Thoracic aorta (tissue), 2 donors: ENCODE data around the gene FN3K. TPM values are rescaled to one million over a fixed set of nuclear protein-coding genes. Genes with fewer than 3 reads are reported as not detected.

Experiments
- ATAC-seq: fragments of 150-250 bp; one replicate; pipeline ENCODE4 v1.8.0; 2017; ENCODE audit warnings: low read depth; ENCODE audit not compliant: insufficient number of reproducible peaks, low FRiP score
- DNase-seq: peaks from one replicate; pipeline ENCODE4 v3.0.0-alpha.2; 2020; ENCODE audit warnings: low spot score
- H3K27ac ChIP-seq, 2 donors: fragments of 200-600 bp; sonication (generic); 1 replicate in 1 of 2; 2 replicates in 1 of 2; pipeline ENCODE4 v1.5.1; 2016; ENCODE audit warnings: mild to moderate bottlenecking in 2 of 2, moderate library complexity in 2 of 2
- H3K27me3 ChIP-seq: fragments of 200-600 bp; sonication (generic); replicated peaks from 2 replicates; pipeline ENCODE4 v1.6.0; 2016; ENCODE audit warnings: mild to moderate bottlenecking; ENCODE audit not compliant: insufficient read depth
- H3K36me3 ChIP-seq: fragments of 200-600 bp; sonication (generic); one replicate; pipeline ENCODE4 v1.5.1; 2016
- H3K4me1 ChIP-seq, 2 donors: fragments of 200-600 bp; sonication (generic); 1 replicate in 1 of 2; 2 replicates in 1 of 2; pipeline versions ENCODE4 v1.5.1 to v1.6.0; 2016; ENCODE audit warnings: low read depth in 2 of 2, mild to moderate bottlenecking in 1 of 2; ENCODE audit not compliant: control insufficient read depth in 1 of 2
- H3K4me3 ChIP-seq: fragments of 200-600 bp; sonication (generic); 2 replicates; pipeline ENCODE4 v1.5.1; 2016; ENCODE audit warnings: mild to moderate bottlenecking
- H3K9me3 ChIP-seq: fragments of 200-600 bp; sonication (generic); 2 replicates; pipeline ENCODE4 v1.5.1; 2016
- CTCF ChIP-seq: fragments of 200-600 bp; sonication (generic); IDR thresholded peaks from one replicate; pipeline ENCODE4 v1.5.1; 2019; ENCODE audit warnings: antibody characterized with exemption
- total RNA-seq, 2 donors: library from RNA; depleted of rRNA; stranded (reverse); fragments of >200 nt; gene quantifications; one replicate each; pipeline versions ENCODE4 v1.1.0 to v1.2.3, GENCODE V29; 2016

Gene FN3K
- total RNA-seq, 2 donors from 2014 or later: 8.3 to 10.4 TPM

- DNase-seq: no peak
- Histone ChIP-seq H3K27ac (no peak overlapping the region), H3K9me3 (peaks cover 9% of the 10 kb centered on the region), H3K27me3 (no peaks in the 10 kb centered on the region), H3K36me3 (no peaks in the 10 kb centered on the region), H3K4me1 (no peaks in the 10 kb centered on the region), H3K4me3 (no peak overlapping the region)
- no peak for TF ChIP-seq CTCF
- ATAC-seq: no peak
Measured at GRCh38 chr17:82690786-82691489, 44.5 kb upstream of the FN3K start.

GRCh38 chr17:82691714-82692113 is 43.7 kb upstream of the FN3K start:
- Histone ChIP-seq H3K9me3 (peaks cover 9% of the 10 kb centered on the region), H3K27ac (no peak overlapping the region), H3K27me3 (no peaks in the 10 kb centered on the region), H3K36me3 (no peaks in the 10 kb centered on the region), H3K4me1 (peaks cover 0 to under 1% of the 10 kb centered on the region in 2 donors), H3K4me3 (no peak overlapping the region)
- no peak for DNase-seq
- no peak for ATAC-seq
- no peak for TF ChIP-seq CTCF

- DNase-seq: no peak
- H3K27ac ChIP-seq: no peak overlapping the region
- no peak for TF ChIP-seq CTCF
- H3K4me1 ChIP-seq: peaks cover 3 to 6% of the 10 kb centered on the region in 2 donors
- H3K27me3 ChIP-seq: no peaks in the 10 kb centered on the region
- no peak for ATAC-seq
- H3K36me3 ChIP-seq: no peaks in the 10 kb centered on the region
- H3K4me3 ChIP-seq: no peak overlapping the region
- peaks cover 9% of the 10 kb centered on the region for H3K9me3 ChIP-seq
Measured at GRCh38 chr17:82692268-82692667, 43.1 kb upstream of the FN3K start.

GRCh38 chr17:82693168-82693867 is 42.1 kb upstream of the FN3K start:
- H3K4me1 ChIP-seq: peaks cover 7 to 13% of the 10 kb centered on the region in 2 donors
- TF ChIP-seq CTCF: no peak
- no peaks in the 10 kb centered on the region for H3K36me3 ChIP-seq
- ATAC-seq (no peak), DNase-seq (no peak)
- H3K9me3 ChIP-seq: peaks cover 9% of the 10 kb centered on the region
- no peak overlapping the region for H3K4me3 ChIP-seq
- H3K27me3 ChIP-seq: no peaks in the 10 kb centered on the region
- H3K27ac ChIP-seq: no peak overlapping the region

- Histone ChIP-seq H3K27me3 (no peaks in the 10 kb centered on the region), H3K9me3 (peaks cover 9% of the 10 kb centered on the region), H3K4me3 (no peak overlapping the region), H3K36me3 (no peaks in the 10 kb centered on the region), H3K4me1 (peaks cover 7 to 21% of the 10 kb centered on the region in 2 donors), H3K27ac (no peak overlapping the region)
- no peak for TF ChIP-seq CTCF
- no peak for ATAC-seq
- DNase-seq: no peak
Measured at GRCh38 chr17:82694647-82695046, 40.8 kb upstream of the FN3K start.
